Right atrium auricular region (tissue), 2 donors: ENCODE results near the gene NAV2. TPM values are rescaled to one million over a fixed set of nuclear protein-coding genes. Genes with fewer than 3 reads are reported as not detected.
A peak's percentile ranks its signal among the peaks of the same experiment; 100 is the strongest.

Source experiments
- DNase-seq: peaks from one replicate; pipeline ENCODE4 v3.0.0-alpha.2; 2019; ENCODE audit warnings: low spot score
- H3K27ac ChIP-seq, 2 donors: fragments of 200-600 bp; sonication (generic); 1 replicate in 1 of 2; 2 replicates in 1 of 2; pipeline ENCODE4 v1.5.1; 2016 to 2019
- H3K27me3 ChIP-seq, 2 donors: fragments of 200-600 bp; sonication (generic); one replicate each; pipeline versions ENCODE4 v1.5.1 to v1.6.0; 2017 to 2019
- H3K36me3 ChIP-seq: fragments of 200-600 bp; sonication (generic); one replicate; pipeline ENCODE4 v1.5.1; 2016
- H3K4me1 ChIP-seq, 2 donors: fragments of 200-600 bp; sonication (generic); one replicate each; pipeline versions ENCODE4 v1.5.1 to v1.6.0; 2017 to 2019
- H3K4me3 ChIP-seq, 2 donors: fragments of 200-600 bp; sonication (generic); 1 replicate in 1 of 2; 2 replicates in 1 of 2; pipeline ENCODE4 v1.5.1; 2017 to 2019; ENCODE audit warnings: mild to moderate bottlenecking in 1 of 2, moderate library complexity in 1 of 2
- H3K9me3 ChIP-seq, 2 donors: fragments of 200-600 bp; sonication (generic); one replicate each; pipeline ENCODE4 v1.5.1; 2019
- total RNA-seq, 2 donors: library from RNA; depleted of rRNA; stranded (reverse); fragments of >200 nt; gene quantifications; one replicate each; pipeline ENCODE4 v1.1.0, GENCODE V29; 2016
- TF ChIP-seq, protein P1 (sequence below), 2 donors: fragments of 200-600 bp; sonication (generic); IDR thresholded peaks; one replicate each; pipeline ENCODE4 v1.5.1; 2019; ENCODE audit warnings: antibody characterized with exemption in 2 of 2

NAV2 gene
- total RNA-seq, 2 donors from 2014 or later: 11.4 to 19.2 TPM

DNA sequence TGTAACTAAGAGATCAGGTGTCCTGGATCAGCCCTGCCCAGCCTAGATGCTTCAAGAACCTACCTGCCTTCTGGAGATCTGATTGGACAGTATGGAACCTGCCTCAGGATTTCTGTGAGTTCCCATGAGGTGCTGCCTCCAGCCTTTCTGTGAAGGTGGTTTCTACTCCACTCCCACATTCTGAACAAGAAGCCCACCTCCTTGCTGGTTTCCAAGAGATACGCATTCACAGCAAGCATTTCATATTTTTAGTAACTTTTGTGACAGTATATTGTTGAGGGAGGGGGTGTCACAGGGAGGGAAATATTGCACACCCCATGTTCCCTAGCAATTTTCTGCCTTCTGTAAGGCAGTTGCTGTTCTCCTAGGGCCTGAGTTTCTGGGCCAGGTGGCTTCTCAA, 204.4 kb downstream of the NAV2 start:
- Histone ChIP-seq H3K27ac (no peak overlapping the region), H3K27me3 (no peaks in the 10 kb centered on the region), H3K4me1 (peaks cover 0 to 17% of the 10 kb centered on the region in 2 donors), H3K9me3 (no peaks in the 10 kb centered on the region), H3K36me3 (no peaks in the 10 kb centered on the region), H3K4me3 (no peak overlapping the region)
- TF ChIP-seq, protein P1, sequence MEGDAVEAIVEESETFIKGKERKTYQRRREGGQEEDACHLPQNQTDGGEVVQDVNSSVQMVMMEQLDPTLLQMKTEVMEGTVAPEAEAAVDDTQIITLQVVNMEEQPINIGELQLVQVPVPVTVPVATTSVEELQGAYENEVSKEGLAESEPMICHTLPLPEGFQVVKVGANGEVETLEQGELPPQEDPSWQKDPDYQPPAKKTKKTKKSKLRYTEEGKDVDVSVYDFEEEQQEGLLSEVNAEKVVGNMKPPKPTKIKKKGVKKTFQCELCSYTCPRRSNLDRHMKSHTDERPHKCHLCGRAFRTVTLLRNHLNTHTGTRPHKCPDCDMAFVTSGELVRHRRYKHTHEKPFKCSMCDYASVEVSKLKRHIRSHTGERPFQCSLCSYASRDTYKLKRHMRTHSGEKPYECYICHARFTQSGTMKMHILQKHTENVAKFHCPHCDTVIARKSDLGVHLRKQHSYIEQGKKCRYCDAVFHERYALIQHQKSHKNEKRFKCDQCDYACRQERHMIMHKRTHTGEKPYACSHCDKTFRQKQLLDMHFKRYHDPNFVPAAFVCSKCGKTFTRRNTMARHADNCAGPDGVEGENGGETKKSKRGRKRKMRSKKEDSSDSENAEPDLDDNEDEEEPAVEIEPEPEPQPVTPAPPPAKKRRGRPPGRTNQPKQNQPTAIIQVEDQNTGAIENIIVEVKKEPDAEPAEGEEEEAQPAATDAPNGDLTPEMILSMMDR (IDR thresholded peaks at IDR 0.05): no peak
- no peak for DNase-seq

DNA sequence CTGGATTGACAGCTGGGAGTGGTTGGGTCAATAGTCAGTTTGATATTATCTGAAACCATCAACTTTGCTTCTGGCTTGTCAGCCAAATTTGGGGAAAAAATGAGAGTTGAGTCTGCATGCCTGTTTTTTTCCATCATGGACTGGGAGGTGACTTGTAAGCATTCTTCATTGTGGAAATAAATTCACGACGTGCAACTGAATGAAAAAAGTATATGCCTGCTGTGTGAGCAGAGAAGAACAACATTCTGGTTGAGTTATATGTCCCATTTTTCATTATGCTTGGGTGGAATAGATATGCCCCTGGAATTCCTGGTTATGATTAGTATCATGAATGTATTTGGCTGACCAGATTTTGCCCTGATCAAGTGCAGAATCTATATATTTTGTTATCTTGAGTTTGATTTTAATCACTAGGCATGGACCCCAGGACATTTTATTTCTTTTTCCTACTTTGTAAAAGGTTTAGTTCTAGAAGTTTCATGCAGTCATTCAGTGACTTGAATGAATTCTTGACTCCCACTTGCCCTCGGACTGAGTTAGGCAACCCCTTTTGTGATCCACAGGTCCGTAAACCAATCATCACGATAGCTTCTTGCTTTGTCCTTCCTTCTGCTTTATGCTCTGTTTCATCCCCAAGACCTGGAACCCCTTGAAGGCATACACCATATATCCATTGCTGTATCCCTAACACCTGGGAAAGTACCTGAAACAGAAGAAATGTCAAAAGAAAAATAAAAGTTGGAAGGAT, 205.8 kb downstream of the NAV2 start:
- peak overlapping the region in 1 of 2 donors; percentile 4 for H3K27ac ChIP-seq
- TF ChIP-seq, protein P1 (IDR thresholded peaks at IDR 0.05): no peak
- no peak overlapping the region for H3K4me3 ChIP-seq
- DNase-seq: no peak
- H3K4me1 ChIP-seq: peaks cover 0 to 7% of the 10 kb centered on the region in 2 donors
- H3K9me3 ChIP-seq: no peaks in the 10 kb centered on the region
- no peaks in the 10 kb centered on the region for H3K36me3 ChIP-seq
- no peaks in the 10 kb centered on the region for H3K27me3 ChIP-seq

DNA sequence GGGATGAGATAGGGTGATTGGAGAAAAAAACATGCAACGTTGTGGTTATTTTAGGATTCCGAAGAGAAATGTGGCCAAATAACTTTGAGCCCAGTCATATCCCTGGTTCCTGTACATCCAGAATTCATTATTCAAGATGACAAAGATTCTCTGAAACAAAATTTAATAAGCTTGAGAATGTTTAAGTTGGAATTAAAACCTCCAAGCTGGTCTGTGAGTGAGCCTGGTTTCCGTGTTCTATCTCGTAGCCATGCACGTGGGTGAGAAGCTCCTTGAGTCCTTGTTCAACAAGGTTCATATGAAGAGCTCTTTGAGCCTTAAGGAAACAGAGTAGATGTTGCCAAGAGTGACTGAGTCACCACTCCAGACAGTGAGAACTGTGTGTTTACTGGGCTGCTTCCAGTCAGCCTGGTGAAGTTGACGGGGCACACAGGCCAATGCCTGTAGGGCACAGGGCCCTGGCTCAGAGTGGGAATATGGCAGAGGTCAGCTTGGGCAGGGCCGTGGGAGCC, 206.5 kb downstream of the NAV2 start:
- TF ChIP-seq, protein P1 (IDR thresholded peaks at IDR 0.05): no peak
- Histone ChIP-seq H3K27ac (peak overlapping the region in 1 of 2 donors; percentile 4), H3K27me3 (no peaks in the 10 kb centered on the region), H3K4me1 (peaks cover 0 to under 1% of the 10 kb centered on the region in 2 donors), H3K4me3 (no peak overlapping the region), H3K36me3 (no peaks in the 10 kb centered on the region), H3K9me3 (no peaks in the 10 kb centered on the region)
- no peak for DNase-seq

- TF ChIP-seq, protein P1 (IDR thresholded peaks at IDR 0.05): no peak
Observed at GRCh38 chr11:19920982-19921381, 208.3 kb downstream of the NAV2 start.

DNA sequence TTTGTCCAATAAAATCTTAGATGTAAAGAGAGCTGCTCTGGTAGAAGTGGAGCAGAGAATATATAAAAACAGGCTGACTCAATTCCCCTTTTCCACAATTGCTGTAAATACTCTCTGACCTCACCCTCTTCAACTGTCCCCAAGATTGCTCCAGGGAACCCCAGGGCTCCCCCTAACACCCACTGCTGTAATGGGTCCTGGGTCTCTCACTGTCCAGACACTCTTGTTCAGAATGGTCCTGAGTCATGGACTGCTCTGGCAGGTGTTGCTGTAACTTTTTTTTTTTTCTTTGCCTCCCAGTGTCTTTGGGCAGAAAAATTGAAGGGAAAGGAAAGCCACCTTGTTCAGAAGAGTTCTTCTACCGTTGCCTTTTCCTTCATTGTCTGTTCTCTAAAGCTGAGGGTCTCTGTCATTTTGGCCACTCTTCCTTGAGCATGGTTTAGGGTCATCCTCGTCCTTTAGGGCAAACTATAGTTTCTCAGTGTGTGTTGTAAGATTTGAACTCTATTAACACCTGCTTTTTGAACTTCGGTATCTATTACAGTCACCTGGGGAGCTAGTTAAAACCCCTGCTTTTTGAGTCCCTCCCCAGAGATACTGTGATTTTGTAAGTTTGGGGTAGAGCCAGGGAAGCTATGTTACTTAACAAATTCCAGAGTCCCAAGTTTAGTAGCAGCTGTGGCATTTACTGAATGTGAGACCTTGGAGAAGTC, 209.5 kb downstream of the NAV2 start:
- DNase-seq: no peak
- TF ChIP-seq, protein P1 (IDR thresholded peaks at IDR 0.05): no peak
- Histone ChIP-seq H3K4me3 (no peak overlapping the region), H3K36me3 (no peaks in the 10 kb centered on the region), H3K27me3 (no peaks in the 10 kb centered on the region), H3K4me1 (no peaks in the 10 kb centered on the region), H3K27ac (no peak overlapping the region), H3K9me3 (no peaks in the 10 kb centered on the region)

More at GRCh38 chr11:19920982-19921381, 208.3 kb downstream of the NAV2 start:
- no peaks in the 10 kb centered on the region for H3K27me3 ChIP-seq
- no peaks in the 10 kb centered on the region for H3K9me3 ChIP-seq
- no peaks in the 10 kb centered on the region for H3K4me1 ChIP-seq
- no peaks in the 10 kb centered on the region for H3K36me3 ChIP-seq
- DNase-seq: no peak
- no peak overlapping the region for H3K27ac ChIP-seq
- H3K4me3 ChIP-seq: no peak overlapping the region
